ENCODE data around the gene WDFY3.

GRCh38 chr4:84622959-84623358 is 343.5 kb downstream of the WDFY3 start:
- TF ChIP-seq CTCF (IDR thresholded peaks at IDR 0.05) = no peak
- TF ChIP-seq EZH2 (IDR thresholded peaks at IDR 0.05) = no peak
